ENCODE data around the gene VKORC1. TPM values are rescaled to one million over a fixed set of nuclear protein-coding genes. Genes with fewer than 3 reads are reported as not detected.

Gene VKORC1
- total and polyA plus RNA-seq, 2 of the 4 experiments (the other 2 are of a cell fraction), result 65.2 to 317 TPM

- ATAC-seq (ENCODE audit: low read depth), result no peak
- WGBS, 2 experiments (ENCODE audit: extremely low coverage in 2 of 2, insufficient read length in 1 of 2), result 80% methylated on average over 1 of the region's 8 CpGs; no CpG with 5 or more reads in 1 of the 2 experiments
- H3K4me1 ChIP-seq (ENCODE audit: control insufficient read depth, insufficient read depth, low read length), result 0 out of 2 replicates have a peak, but pooled peaks cover 3% of the 10 kb centered on the region
Measured at GRCh38 chr16:31114468-31114867, 19.9 kb upstream of the VKORC1 start.

More at GRCh38 chr16:31114468-31114867, 19.9 kb upstream of the VKORC1 start:
- no peak overlapping the region for H3K18ac ChIP-seq (ENCODE audit: low read depth, low read length)
- H2BK20ac ChIP-seq (ENCODE audit: low read depth, low read length), result no peak overlapping the region
- no peak overlapping the region for H4K5ac ChIP-seq (ENCODE audit: low read depth, low read length)
- ChIA-PET CTCF (no interaction called here), POLR2A (ENCODE audit: unreplicated experiment) (no interaction called here)
- no peak overlapping the region for H2AK5ac ChIP-seq (ENCODE audit: low read depth, low read length)
- no peak overlapping the region for H2BK15ac ChIP-seq (ENCODE audit: low read depth, low read length)
- H3K27me3 ChIP-seq (ENCODE audit: control insufficient read depth, insufficient read depth, low read length), result no peaks in the 10 kb centered on the region
- peaks cover 28 to 55% of the 10 kb centered on the region in 2 experiments for H3K79me1 ChIP-seq (ENCODE audit: low read depth in 1 of 2, low read length in 2 of 2)
- DNase-seq, result no peak
- no peak overlapping the region for H3K4ac ChIP-seq (ENCODE audit: low read depth, low read length)
- no peak overlapping the region for H2AFZ ChIP-seq (replicated peaks; ENCODE audit: low read length, poor library complexity)
- H3K27ac ChIP-seq (ENCODE audit: insufficient read depth, low read length), result no peak overlapping the region
- no peak overlapping the region for H4K8ac ChIP-seq (ENCODE audit: low read depth in 2 of 2, low read length in 2 of 2)
- dilution Hi-C loops (cut with HindIII; ENCODE audit: low sequenced_read_pairs, unreplicated experiment) (no loop called here), intact Hi-C loops (cut with micrococcal nuclease) (no loop called here), in situ Hi-C loops (cut with MboI; ENCODE audit: low sequenced_read_pairs) (no loop called here)
- H2AK9ac ChIP-seq (replicated peaks; ENCODE audit: low read depth, low read length, poor library complexity), result no peak overlapping the region
- H3K9me1 ChIP-seq (ENCODE audit: insufficient read depth, low read length), result peaks cover 8% of the 10 kb centered on the region
- peaks cover 37% of the 10 kb centered on the region for H3K36me3 ChIP-seq (ENCODE audit: control insufficient read depth, insufficient read depth, low read length)
- no peak overlapping the region for H3K4me2 ChIP-seq (ENCODE audit: low read depth, low read length)
- no peak overlapping the region for H3K56ac ChIP-seq (ENCODE audit: extremely low read depth, insufficient read depth, low read length)
- TF ChIP-seq SMC3 (IDR thresholded peaks at IDR 0.05; ENCODE audit: low read depth, low read length), result no peak
- TF ChIP-seq RCOR1 (IDR thresholded peaks at IDR 0.05; ENCODE audit: insufficient replicate concordance, low read length), result no peak
- no peak for TF ChIP-seq CHD1 (IDR thresholded peaks at IDR 0.05; ENCODE audit: low read depth, low read length)
- no peak for TF ChIP-seq MXI1 (IDR thresholded peaks at IDR 0.05; ENCODE audit: borderline replicate concordance, low read depth, low read length)
- TF ChIP-seq CTCF (conservative IDR thresholded peaks at IDR 0.05; ENCODE audit: low read depth, low read length), result no peak
- no peak overlapping the region for H3K9ac ChIP-seq (ENCODE audit: low read depth, low read length)
- no peak overlapping the region for H3K23ac ChIP-seq (ENCODE audit: low read depth, low read length)
- H4K20me1 ChIP-seq (ENCODE audit: insufficient read depth, low read length), result peaks cover 9% of the 10 kb centered on the region
- H2BK120ac ChIP-seq (ENCODE audit: low read depth, low read length), result no peak overlapping the region
- H3K9me3 ChIP-seq (ENCODE audit: control insufficient read depth, insufficient read depth, low read length), result no peaks in the 10 kb centered on the region
- H4K91ac ChIP-seq (ENCODE audit: insufficient read depth, low read depth, low read length), result no peak overlapping the region
- H3K14ac ChIP-seq (replicated peaks; ENCODE audit: low read depth, low read length), result no peak overlapping the region
- no peak overlapping the region for H2BK5ac ChIP-seq (ENCODE audit: low read depth, low read length, poor library complexity, severe bottlenecking)
- no peak overlapping the region for H3K4me3 ChIP-seq (ENCODE audit: insufficient read depth, low read depth, low read length)
- BruUV-seq (replicated peaks), result no TSS peak
